Testis (tissue), 2 donors: ENCODE measurements around the gene ADCY2.

Source experiments
- CTCF ChIP-seq, 3 experiments: fragments of 450-650 bp in 2 of 3; fragments of 200-600 bp in 1 of 3; sonication (generic) in 1 of 3; IDR thresholded peaks; one replicate each; pipeline ENCODE4 v1.5.1; 2016 to 2019; ENCODE audit warnings: antibody characterized with exemption in 3 of 3, mild to moderate bottlenecking in 2 of 3, moderate library complexity in 1 of 3
- POLR2A ChIP-seq: fragments of 450-650 bp; IDR thresholded peaks from one replicate; pipeline ENCODE4 v1.6.1; 2017; ENCODE audit warnings: antibody characterized with exemption, mild to moderate bottlenecking, moderate library complexity

- TF ChIP-seq CTCF (IDR thresholded peaks at IDR 0.05) = no peak
- no peak for TF ChIP-seq POLR2A
Observed at GRCh38 chr5:7473115-7473514, 77.2 kb downstream of the ADCY2 start.
